Ecto neural progenitor cell (in vitro differentiated cells): Measurements from ENCODE around the gene SELENON.

Experiments
- DNase-seq: peaks from one replicate; pipeline ENCODE4 v3.0.0-alpha.2; 2018; ENCODE audit warnings: low spot score

Gene SELENON

DNA sequence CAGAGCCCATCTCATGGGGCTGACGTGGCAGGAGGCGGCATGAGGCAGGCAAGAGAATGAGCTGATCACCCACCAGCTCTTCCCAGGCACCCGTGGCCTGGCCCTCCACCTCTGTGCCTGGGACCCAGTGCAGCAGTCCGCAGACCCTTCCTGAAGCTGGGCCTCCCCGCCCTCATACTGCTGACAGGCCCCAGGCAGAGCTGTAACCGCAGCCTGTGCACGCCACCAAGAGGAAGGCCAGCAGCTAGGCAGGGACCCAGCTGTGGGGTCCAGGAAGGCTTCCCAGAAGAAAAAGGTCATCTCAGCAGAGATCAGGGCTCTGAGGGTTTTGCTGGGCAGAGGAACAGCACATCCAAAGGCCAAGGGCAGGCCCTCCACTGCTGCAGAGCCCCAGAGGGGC lies 9.9 kb downstream of the SELENON start:
- DNase-seq: no peak

DNA sequence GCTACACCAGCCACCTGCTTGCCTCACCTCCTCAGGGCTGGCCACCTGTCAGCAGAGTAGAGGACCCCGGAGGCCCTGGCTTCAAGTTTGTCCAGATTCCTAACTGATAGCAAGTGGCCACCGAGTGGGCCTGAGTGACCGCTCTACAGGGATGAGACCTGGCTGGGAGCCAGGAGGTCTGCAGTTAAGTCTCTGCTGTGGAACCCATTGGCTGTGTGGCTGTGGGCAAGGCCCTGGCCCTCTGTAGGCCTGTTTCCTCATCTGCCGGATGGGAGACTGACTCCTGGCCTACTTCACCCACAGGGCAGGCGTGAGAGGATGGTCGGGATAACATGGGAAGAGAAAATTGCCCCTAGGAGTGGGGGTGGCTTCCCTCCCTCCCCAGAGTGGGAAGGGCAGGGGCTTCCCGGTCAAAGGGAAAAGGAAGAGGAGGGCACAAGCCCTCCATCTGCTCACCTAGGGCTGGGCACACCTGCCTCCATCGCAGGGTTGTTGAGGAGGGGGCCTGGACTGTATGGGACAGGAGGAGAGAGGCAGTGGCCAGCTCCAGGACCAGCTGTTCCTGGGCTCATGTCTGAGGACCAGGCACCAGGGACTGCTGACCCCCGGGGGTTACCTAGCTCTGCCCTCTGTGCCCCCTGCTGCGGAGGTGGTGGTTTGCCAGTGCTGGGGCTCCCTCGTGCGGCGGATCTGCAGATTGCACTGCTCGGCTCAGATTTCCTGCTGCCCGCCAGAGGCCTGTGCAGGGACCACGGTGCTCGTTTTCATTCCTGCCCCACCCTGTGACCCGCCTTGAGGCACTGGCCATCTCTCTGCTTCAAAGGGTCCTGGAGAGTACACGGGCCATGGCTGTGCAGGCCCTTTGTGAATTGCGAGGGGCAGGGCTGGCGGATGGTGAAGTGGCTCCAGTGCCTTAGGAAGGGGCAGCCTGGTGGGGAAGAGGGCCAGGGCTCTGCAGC lies 10.6 kb downstream of the SELENON start:
- DNase-seq: peak; percentile 91

DNA sequence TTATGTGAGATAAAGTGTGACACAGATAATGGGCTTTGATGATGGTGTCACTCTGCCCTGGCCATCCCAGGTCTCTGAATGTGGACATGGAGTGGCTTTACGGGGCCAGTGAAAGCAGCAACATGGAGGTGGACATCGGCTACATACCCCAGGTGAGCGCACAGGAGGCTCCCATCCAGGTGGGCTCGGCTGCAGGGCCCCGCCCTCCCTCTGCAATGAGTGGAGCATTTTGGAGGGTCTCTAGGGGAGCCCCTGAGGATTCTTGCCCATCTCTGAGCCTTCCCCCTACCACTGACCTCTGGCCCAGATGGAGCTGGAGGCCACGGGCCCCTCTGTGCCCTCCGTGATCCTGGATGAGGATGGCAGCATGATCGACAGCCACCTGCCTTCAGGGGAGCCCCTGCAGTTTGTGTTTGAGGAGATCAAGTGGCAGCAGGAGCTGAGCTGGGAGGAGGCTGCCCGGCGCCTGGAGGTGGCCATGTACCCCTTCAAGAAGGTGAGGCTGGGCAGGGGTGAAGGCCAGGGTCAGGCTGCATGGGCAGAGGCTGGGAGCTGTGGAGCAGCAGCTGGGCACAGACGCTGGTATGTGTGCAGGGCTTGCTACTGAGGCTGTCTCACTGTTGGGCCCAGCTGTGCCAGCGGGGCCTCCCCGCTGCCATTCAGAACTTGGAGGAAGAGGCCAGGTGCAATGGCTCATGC lies 11.5 kb downstream of the SELENON start:
- no peak for DNase-seq

DNA sequence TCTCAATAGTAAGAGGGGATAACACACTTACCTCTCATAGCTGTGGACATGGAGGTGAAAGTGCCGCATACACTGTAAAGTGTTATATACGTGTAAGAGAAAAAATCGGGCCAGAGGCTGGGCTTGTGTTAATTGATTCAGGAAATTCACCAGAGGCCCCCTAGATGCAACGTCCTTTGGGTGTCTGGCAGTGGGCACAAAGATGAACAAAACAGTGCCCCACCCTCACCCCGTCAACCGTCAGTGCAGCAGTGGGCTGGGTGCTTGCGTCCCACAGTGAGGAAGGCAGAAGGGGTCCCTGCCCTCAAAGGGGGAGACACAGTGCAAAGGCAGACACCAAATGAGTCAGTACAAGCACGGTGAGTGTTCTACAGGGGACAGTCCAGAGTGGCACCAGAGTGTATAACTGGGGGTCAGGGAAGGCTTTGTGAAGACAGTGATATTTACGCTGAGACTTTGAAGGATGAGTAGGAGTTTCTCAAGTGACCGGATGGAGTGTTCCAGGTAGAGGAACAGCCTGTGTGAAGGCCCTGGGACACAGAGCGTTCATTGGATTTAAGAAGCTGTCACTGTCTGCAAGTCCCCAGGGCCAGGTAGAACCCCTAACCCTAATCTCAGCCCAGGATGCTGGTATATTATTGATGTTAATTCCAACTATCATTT lies 13.2 kb downstream of the SELENON start:
- no peak for DNase-seq

DNA sequence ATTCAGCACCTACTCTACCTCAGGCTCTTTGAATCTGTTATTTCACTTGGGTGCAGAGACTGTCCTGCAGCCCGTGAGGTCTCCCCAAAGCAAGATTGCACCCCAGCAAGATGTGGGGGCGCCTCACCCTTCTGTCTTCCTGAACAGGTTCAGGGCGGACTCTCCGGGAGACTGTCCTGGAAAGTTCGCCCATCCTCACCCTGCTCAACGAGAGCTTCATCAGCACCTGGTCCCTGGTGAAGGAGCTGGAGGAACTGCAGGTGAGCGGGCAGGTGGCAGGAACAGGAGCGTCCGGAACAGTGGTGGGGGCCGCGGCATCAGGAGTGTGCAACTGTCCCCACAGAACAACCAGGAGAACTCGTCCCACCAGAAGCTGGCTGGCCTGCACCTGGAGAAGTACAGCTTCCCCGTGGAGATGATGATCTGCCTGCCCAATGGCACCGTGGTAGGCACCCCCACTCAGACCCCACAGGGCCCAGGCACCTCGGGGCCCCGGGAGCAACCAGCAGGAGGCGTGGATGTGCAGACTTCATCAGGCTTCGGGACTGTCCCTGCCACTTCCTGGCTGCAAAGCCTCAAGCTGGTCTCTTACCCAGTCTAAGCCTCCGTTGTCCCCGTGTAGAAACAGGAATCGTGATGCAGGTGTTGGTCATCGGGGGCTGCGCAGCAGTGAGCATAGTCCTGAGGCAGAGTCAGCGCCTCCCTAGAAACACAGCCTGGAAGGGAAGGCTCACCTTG lies 13.9 kb downstream of the SELENON start:
- DNase-seq: no peak

DNA sequence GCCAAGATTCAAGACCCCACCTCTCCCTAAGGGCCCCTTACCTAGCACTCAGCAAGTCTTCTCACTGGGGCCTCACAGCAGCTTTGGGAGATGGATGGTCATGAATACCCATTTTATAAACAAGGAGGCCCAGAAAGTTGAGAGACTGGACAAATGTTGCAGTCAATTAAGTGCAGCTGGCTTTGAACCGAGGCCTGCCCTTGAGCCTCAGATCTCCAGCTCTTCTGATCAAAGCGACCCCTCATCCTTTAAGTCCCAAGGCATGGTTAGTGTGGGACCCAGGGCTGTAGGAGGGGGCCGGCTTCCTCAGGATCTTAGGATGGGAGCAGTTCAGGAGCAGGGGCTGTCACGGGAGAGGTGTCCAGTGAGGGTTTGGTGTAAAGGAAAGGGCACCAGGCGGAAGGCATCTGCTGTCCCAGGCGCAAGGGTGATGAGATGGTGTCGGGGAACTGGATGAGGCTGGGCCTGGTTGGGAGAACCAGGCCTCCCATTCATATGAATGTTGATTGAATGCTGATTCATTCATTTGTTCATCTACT lies 14.6 kb downstream of the SELENON start:
- DNase-seq: no peak

DNA sequence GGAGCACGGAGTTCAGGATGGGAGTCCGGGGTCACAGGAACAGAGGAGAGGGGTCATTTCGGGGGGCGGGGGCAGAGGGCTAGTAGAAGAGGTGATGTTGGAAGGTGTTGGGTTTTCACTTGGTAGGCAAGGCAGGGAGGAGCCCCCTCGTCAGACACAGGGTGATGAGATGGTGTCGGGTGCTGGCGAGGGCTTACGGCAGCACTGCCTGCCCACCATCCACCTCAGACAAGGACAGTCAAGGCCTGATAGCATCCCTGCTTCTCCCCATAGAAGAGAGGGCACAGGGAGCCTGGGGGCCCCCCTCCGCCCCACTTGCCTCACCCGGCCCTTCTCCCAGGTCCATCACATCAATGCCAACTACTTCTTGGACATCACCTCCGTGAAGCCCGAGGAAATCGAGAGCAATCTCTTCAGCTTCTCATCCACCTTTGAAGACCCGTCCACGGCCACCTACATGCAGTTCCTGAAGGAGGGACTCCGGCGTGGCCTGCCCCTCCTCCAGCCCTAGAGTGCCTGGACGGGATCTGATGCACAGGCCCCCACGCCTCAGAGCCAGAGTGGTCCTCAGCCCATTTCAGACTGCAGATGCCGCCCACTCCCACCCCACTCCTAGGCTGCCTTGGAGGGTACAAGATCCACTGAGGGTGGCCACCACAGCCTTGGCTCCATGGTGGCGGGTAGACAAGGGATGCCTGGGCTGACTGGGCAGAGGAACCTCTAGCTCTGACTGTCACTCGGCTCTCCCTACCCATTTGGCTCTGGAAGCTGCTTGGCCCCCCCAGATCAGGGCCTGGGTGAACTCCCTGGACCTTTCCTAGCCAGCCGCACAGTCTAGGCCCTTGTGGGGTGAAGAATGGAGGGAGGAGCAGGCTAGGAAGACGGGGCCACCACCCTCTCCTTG lies 15.5 kb downstream of the SELENON start:
- DNase-seq: no peak

DNA sequence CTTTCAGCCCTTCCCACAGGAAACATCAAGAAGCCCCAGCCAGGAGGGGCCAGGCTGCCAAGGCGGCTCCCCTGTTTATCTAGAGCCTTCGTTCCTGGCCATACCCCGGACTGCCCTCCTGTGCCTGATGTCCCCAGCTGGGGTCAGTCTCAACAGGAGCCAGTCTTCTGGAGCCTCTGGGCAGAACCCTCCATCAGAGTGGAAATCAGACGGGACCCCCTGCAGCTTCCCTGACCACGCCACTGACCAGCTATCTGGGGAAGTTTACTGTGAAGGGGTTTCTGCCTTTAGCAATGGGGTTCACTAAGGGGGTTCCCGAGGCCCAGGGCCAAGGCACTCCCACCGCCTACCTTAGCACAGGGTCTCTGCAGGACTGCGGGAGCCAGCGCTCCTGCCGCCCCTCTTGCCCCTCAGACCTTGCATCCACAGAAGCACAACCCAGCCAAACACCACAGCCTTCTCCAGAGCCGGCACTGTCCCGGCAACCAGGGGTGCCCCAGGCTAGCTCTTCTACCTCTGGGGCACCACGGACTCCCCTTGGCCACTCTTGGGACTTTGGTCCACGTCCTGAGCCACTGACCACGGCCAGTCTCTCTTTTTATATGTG lies 16.2 kb downstream of the SELENON start:
- no peak for DNase-seq

DNA sequence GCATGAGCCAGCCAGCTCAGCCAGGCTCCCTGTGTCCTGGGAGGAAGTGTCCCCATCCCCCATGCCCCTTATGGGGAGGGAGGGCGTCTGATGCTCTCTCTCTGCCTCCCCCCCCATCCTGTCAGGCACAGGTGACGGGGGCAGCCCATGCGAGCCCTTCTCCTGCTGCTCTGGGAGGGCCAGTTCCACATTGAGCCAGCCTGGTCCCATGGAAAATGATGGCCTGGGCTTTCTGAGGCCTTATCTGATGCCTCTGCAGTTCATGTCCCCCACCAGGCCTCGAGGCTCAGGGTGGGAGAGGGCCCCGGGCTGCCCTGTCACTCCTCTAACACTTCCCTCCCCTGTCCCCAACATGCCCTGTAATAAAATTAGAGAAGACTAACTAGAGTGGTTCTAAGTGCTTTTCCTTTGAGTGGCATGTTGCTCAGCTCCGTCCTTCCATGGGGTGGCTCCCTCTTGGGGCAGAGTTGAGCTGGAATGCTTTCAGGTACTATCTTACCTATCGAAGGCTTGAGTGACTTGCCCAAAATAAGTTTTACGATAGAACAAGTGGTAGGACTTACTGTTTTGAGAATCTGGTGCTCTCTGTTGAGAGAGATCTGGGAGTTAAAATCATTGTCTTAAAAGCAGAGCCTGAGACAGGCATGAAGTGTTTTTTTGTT lies 18.0 kb downstream of the SELENON start:
- no peak for DNase-seq

DNA sequence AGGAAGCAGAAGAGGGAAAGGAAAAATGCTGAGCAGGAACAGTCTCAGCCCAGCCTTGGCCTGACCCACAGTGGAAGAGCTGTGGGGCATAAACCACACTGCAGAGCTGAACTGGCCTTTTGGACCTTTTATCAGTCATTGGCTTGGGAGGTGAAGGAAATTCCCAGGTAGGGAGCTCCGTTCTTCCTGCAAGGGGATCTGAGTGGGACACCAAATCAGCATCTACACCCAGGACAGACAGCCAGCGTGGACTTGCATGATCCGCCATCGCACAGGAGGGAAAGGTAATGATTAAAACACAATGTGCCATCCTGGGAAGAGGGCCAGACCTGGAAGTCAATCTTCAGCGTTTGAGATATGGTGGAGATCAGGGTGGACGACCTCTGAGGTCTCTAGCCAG lies 18.6 kb downstream of the SELENON start:
- DNase-seq: no peak

DNA sequence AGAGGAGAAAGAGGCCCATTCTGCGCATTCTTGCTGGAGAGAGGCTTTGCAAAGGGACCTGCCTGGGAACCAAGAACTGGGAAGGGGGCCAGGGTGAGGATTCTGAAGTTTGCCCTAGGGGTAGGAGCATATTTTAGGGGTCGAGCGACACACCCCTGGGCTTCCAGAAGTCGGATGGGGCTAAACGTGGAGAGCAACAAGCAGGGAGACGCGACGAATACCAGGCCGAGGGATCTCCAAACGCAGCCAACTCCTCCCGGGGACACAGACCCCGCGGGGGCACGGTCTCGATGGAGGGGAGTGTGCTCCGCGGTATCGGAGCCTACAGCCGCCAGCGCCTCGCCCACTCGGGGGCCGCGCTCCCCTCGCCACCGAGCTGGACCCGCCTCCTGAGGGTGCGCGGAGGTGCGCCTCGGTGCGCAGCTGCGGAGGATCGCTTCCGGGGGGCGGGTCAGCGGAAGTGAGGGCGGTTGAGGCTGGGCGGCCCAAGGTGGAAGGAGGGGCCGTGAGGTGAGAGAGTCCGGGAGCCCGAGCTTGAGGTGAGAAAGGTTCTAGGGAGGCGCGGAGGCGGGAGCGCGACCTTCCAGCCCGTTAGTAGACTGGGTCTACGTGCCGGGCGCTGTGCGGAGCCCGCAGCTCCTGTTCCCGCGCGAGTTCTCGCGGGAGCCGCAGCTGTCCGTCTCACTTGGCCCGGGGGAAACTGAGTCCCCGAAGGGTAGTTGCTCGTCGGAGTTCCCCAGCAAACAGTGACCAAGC lies 19.7 kb downstream of the SELENON start, which contains the start of gene MTFR1L:
TSS of gene MTFR1L (plus strand) at position 464 of the 756 bp plus-strand sequence. CDS start 3,151 bp downstream, outside the sequence.
- DNase-seq: peak; percentile 89

DNA sequence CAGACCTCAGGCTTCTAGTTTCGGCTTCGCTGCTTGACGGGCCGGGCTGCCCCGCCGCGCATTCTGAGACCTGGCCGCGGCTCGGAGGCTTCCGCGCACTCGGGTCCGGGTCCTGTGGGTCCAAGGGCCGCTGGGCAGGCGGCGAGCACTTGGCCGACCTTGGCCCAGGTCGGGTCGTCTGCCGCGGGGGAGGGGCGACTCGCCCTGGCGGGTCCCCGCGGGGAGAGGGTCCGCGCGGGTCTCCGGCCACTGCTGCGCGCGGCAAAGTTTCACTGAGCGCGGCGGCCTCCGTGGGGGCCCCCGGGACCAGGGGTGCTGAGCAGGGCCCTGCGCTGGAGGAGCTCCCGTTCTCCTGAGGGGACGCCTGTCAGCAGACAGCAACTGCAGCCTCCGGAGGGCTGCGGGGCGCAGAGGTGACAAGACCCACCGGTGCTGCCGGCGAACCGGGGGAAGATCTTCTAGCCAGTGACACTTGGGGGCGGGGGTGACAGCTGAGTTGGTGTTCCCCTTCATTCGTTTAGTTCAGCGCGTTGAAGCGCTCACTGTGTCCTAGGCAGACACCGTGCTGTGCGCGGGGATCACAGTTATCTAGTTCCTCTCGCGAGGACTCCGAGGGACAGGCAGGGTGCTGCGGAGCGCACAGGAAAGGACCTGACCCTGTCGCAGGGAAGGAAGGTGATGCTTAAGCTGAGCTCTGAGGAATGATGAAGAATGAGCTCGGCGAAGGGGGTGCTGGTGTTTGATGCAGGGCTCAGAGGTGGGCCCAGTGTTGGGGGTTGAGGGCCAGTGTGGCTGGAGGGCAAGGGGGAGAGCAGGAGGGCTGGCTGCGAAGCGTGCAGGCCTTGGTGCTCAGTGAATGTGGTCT lies 20.5 kb downstream of the SELENON start:
- DNase-seq: peak; percentile 69

DNA sequence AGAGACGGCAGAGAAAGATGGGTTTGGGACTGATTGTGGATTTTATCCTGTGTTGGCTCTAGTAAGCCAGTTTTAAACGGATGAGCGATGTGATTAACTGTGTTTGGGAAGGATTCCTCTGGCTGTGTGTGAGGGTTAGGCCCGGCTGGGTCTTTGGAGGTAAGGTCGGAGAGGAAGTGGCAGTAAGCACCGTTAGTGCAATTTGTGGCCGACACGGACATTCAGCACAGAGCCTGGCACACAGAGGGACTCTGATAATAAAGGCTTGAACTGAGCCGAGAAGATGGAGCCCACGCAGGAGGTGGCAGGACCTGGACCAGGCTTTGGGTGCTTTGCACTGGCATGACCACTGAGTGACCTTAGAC lies 21.1 kb downstream of the SELENON start:
- no peak for DNase-seq

DNA sequence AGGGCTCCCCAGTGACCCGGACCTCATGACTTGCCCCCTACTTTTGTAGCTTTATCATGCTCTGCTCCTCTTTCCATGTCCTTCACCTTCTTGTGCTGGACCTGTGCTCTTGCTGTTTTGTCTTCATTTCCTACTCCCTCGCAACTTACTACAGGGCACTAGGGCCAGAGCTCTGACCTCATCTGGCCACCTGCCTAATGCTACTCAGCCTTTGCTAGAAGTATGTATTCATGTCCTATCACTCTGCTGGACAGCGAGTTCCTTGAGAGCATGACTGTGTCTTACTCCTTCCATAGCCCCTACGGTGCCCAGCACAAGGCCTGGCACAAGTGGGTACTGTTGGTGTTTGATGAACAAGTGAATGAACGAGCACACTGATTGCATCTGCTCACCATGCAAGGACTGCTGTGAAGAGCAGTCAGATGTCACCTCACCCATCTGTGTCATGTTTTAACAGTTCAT lies 21.7 kb downstream of the SELENON start:
- DNase-seq: no peak

DNA sequence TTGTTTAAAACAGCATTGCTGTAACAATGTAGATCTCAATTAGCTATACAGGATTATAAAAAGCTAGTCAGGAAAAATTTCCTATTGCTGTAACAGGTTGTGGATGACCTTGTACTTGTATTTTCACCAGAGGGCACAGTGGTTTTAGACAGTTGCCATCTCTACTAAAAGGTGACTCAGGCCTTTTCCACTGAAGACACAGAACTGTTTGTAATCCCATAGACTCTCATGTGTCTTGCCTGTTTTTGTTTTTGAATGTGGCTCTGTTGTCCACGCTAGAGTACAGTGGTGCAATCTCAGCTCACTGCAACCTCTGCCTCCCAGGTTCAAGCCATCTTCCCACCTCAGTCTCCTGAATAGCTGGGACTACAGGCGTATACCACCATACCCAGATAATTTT lies 25.6 kb downstream of the SELENON start:
- DNase-seq: no peak

DNA sequence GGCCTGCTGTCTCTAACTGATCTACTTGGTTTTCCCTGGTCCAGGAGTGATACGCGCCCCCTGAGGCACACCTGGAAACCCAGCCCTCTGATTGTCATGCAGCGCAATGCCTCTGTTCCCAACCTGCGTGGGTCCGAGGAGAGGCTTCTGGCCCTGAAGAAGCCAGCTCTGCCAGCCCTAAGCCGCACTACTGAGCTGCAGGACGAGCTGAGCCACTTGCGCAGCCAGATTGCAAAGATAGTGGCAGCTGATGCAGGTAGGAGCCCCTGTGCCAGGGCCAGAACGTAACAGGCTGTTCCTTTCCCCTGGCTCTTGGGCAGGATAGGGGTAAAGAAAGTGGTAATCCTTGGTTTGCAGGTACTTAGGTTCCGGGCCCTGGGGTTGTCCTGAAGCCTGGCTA lies 26.6 kb downstream of the SELENON start:
- DNase-seq: no peak

DNA sequence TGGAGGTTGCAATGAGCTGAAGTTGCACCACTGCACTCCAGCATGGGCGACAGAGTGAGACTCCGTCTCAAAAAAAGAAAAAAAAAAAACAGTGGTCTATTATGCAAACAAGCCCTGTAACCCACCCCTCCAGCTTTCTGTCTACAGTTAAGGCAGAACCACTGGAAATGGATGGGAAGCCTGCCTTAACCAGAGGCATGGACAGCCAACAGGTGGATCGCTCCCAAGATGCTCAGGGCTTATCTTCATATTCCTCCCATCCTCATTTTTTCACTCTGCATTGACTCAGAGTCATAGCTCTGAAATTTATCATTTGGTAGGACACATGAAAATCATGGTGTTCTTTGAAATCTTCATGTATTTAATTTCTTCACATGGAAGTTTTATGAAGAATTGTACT lies 28.5 kb downstream of the SELENON start:
- no peak for DNase-seq

DNA sequence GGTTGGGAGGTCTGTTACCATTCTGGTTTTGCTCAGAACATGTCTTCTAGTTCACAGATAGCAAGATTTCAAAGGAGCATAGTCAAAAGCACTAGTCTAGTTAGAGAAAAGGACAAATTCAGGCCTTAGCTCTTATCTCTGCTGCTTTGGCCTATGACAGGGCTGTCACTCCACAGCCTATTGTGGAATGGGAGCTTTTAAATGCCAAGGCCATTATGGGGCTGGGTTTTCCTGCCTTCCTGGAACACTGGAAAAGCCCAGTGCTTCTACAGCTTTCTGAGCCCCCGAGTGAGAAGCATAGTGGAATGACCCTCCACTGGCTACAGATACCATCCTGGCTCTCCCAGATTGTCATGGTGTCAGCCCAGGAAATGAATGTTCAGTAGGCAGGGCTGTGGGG lies 29.1 kb downstream of the SELENON start:
- DNase-seq: no peak
